HL-60 (cell line): ENCODE data around the gene WSB2.
"Not testable (repeated sequence)": the region's sequence is repeated elsewhere in the genome, so short reads cannot be mapped to it uniquely, and the experiment has no call there.

Source experiments
- DNase-seq, 2 experiments: peaks; one replicate each; pipeline ENCODE4 v3.0.0-alpha.2; 2010 to 2020; ENCODE audit warnings: low read depth in 1 of 2, low spot score in 1 of 2
- H3K27ac ChIP-seq: fragments of 250-450 bp; sonication (Bioruptor Pico); replicated peaks from 2 replicates; pipeline ENCODE4 v1.5.1; 2020; ENCODE audit warnings: mild to moderate bottlenecking, moderate library complexity
- H3K27me3 ChIP-seq: fragments of 250-450 bp; sonication (Bioruptor Pico); 2 replicates; pipeline ENCODE4 v1.5.1; 2021; ENCODE audit warnings: mild to moderate bottlenecking, moderate library complexity; ENCODE audit not compliant: insufficient read depth, poor library complexity, severe bottlenecking
- H3K4me3 ChIP-seq: replicated peaks from 2 replicates; pipeline ENCODE4 v1.5.1; 2011; ENCODE audit warnings: mild to moderate bottlenecking, control low read depth, low read length; ENCODE audit not compliant: insufficient read depth
- CTCF ChIP-seq: IDR thresholded peaks from one replicate; pipeline ENCODE4 v1.5.1; 2011; ENCODE audit warnings: low read length, control low read depth, inconsistent platforms; ENCODE audit not compliant: insufficient read depth
- GABPA ChIP-seq: IDR thresholded peaks from 2 replicates; pipeline ENCODE4 v1.6.1; 2012; ENCODE audit warnings: low read depth
- POLR2AphosphoS5 ChIP-seq: IDR thresholded peaks from 2 replicates; pipeline ENCODE4 v1.6.1; 2012; ENCODE audit warnings: low read depth
- REST ChIP-seq: IDR thresholded peaks from 2 replicates; pipeline ENCODE4 v1.6.1; 2012; ENCODE audit warnings: low read depth; ENCODE audit not compliant: insufficient replicate concordance
- SPI1 ChIP-seq: IDR thresholded peaks from 2 replicates; pipeline ENCODE4 v1.6.1; 2012; ENCODE audit warnings: low read depth, mild to moderate bottlenecking, borderline replicate concordance

WSB2 gene

GRCh38 chr12:118089782-118090181 lies 28.8 kb upstream of the WSB2 start:
- TF ChIP-seq GABPA (no peak), CTCF (no peak), POLR2AphosphoS5 (no peak), SPI1 (no peak), REST (no peak)
- Histone ChIP-seq H3K27ac (no peak overlapping the region), H3K4me3 (no peak overlapping the region), H3K27me3 (no peaks in the 10 kb centered on the region)
- DNase-seq = no peak

GRCh38 chr12:118082161-118082560 lies 21.2 kb upstream of the WSB2 start:
- H3K27ac ChIP-seq = no peak overlapping the region
- H3K4me3 ChIP-seq = no peak overlapping the region
- no peaks in the 10 kb centered on the region for H3K27me3 ChIP-seq
- DNase-seq = no peak
- no peak for TF ChIP-seq POLR2AphosphoS5
- TF ChIP-seq SPI1 = no peak
- no peak for TF ChIP-seq GABPA
- no peak for TF ChIP-seq CTCF
- no peak for TF ChIP-seq REST

GRCh38 chr12:118081521-118081920 lies 20.5 kb upstream of the WSB2 start:
- H3K4me3 ChIP-seq, DNase-seq, H3K27ac ChIP-seq, H3K27me3 ChIP-seq: not testable (repeated sequence)

- H3K27me3 ChIP-seq = no peaks in the 10 kb centered on the region
- DNase-seq = no peak
- TF ChIP-seq REST (no peak), CTCF (no peak), SPI1 (no peak), POLR2AphosphoS5 (no peak), GABPA (no peak)
- H3K4me3 ChIP-seq = no peak overlapping the region
- no peak overlapping the region for H3K27ac ChIP-seq
These were observed 12.8 kb upstream of the WSB2 start for GRCh38 chr12:118073768-118074167.
